Loucy (cell line): Measurements from ENCODE around the gene ZCWPW1.

Source experiments
- CTCF ChIP-seq: fragments of 200-600 bp; sonication (generic); conservative IDR thresholded peaks from 2 replicates; pipeline ENCODE4 v1.5.1; 2014; ENCODE audit warnings: mild to moderate bottlenecking, antibody characterized with exemption, low read length
- EZH2phosphoT487 ChIP-seq: fragments of 200-600 bp; IDR thresholded peaks from 2 replicates; pipeline ENCODE4 v1.6.1; 2018; ENCODE audit warnings: antibody characterized with exemption, mild to moderate bottlenecking, moderate library complexity, borderline replicate concordance

GRCh38 chr7:100396421-100396982 is 32.0 kb downstream of the ZCWPW1 start:
- TF ChIP-seq CTCF, result no peak
- TF ChIP-seq EZH2phosphoT487, result no peak
